Measurements from ENCODE around the gene ZNF488. TPM values are rescaled to one million over a fixed set of nuclear protein-coding genes. Genes with fewer than 3 reads are reported as not detected.

The ZNF488 gene
- total RNA-seq, 1 donor from 2014 or later: 0.71 TPM

DNA sequence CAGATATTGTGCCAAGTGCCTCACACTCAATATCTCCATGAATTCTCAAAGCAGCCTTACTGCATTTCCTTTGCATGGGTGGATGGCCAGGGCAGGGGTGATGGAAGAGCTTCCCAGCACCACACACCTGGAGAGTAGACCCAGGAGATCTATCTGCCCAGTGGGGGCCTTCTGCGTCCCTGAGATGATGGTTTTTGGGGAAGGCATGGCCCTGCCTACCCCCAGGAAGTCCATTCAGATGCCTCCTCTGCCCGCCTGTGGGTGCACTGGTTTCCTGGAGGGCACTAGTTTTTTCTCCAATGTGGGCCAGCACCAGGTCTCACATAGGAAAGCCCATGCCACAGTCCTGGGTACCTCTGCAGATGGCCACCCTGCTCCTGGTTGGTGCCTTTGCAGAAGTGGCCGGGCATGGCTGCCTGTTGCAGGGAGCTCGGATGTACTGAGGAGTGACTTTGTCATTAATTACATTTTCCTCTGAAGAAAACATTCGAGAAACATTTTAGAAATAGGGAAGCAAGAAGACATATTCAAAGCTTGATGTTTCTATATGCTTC is 28.2 kb upstream of the ZNF488 start:
- DNase-seq (ENCODE audit: low spot score) (no peak), ATAC-seq (no peak)
- intact Hi-C loops (cut with DNase I): loop anchor here (10.0 kb wide), 1 partner anchor 1533 kb away; no protein-coding TSS in a partner anchor

DNA sequence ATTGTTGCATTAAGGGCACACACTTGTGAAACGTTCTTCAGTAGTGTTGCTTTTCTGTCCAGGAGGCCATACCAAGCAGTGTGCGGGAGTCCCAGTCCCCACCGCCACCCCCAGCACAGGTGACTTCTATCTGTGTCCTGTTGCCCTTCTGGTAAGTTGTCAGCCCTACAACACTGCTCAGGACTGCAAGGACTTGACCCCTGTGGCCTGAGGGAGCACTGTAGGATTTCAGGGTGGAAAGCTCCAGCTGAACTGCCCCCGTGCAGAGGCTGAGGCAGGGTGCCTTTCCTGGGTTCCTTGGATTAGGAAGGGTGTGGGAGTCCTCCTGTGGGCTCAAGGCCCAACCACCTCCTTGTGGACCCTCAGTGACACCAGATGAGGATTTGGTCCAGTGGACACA is 26.8 kb upstream of the ZNF488 start:
- intact Hi-C loops (cut with DNase I): loop anchor here (10.0 kb wide), 1 partner anchor 1534 kb away; no protein-coding TSS in a partner anchor
- ATAC-seq: no peak
- no peak for DNase-seq (ENCODE audit: low spot score)

DNA sequence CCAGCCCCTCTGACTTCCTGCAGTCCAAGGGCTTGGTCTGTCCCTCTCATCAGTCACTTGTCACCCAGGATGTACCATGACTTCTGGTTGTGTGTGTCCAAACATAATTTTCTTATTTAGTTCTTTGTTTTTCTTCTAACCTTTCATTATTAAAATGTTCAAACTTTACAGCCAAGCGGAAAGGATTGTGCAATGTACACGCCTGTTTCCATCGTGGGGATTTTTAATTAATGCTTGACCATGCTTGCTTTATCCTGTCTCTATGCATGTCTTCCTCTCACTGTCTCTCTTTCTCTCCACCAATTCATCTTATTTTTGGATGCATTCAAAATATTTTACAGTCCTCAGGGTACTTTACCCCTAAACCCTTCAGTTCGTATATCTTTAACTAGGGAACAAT is 26.2 kb upstream of the ZNF488 start:
- intact Hi-C loops (cut with DNase I): loop anchor here (10.0 kb wide), 1 partner anchor 1535 kb away; no protein-coding TSS in a partner anchor
- DNase-seq (ENCODE audit: low spot score) (no peak), ATAC-seq (no peak)

DNA sequence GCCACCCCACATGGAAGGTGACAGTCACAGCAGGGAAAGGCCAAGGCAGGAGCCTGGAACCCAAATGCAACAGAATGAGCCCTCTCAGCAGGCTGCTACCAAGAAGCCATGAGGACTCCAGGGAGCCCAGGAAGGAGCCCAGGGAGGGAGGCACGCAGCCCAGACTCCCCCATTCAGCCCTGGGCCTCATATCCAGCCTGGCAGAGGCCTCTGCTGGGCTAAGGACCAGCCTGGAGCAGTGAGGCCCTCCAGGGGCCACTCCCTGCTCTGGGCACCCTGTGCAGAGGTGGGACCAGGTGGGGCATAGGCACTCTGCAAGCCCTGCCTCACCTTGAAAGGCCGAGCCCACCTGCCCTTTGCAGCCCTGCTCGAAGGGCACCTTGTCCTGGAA is 25.8 kb upstream of the ZNF488 start:
- DNase-seq (ENCODE audit: low spot score): no peak
- ATAC-seq: no peak
- intact Hi-C loops (cut with DNase I): loop anchor here (10.0 kb wide), 1 partner anchor 1535 kb away; no protein-coding TSS in a partner anchor

DNA sequence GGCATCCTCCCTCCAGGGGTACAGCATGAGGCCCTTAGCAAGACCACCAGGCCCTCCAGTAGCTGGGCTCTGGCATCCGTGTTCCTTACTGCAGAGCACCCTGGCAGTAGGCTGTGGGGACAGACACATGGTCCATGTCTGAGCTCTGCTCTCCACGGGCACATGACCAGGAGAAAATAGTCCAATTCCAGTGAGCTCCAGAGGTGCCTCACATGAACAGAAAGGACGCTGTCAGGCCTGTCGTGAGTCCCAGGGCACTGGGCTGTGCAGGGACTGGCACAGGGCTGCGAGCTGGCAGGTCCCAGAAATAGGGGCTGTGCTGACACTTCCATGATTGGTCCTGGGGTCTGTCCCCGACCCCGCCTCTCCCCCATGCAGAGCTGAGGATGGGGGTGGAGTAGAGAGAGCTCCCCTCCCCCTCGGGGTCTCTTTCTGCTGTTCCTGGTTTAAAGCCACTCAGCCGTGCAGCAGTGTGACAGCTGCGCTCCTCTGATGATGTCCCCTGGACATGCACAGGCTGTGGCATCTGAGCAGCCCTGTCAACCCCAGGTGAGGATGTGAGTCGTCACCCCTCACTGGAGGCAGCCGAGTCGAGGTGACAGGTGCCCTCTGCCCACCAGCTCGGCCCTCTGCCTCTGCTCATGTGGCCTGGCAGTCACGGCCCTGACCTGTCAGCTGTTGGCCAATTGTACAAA is 25.2 kb upstream of the ZNF488 start:
- DNase-seq (ENCODE audit: low spot score) (no peak), ATAC-seq (no peak)

DNA sequence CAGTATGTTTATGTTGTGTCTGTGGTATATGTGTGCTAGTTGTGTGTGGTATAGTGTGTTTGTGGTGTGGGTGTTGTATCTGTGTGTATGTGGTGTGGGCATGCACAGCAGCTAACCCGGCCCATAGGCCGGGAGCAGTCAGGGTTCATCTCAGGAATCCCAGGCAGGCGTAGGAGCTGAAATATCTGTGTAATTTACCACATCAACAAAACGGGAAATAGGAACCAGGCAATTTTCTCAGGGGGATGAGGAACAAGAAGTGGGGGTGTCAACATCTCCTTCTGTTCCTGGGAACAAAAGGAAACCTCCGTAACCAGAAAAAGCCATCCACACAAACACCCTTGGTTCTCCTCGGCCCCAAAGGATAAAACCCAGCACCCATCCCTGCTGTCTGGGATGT is 24.5 kb upstream of the ZNF488 start:
- DNase-seq (ENCODE audit: low spot score) (no peak), ATAC-seq (no peak)
- intact Hi-C loops (cut with DNase I): no loop called here

More for the DNA sequence above, 25.2 kb upstream of the ZNF488 start:
- intact Hi-C loops (cut with DNase I): no loop called here

DNA sequence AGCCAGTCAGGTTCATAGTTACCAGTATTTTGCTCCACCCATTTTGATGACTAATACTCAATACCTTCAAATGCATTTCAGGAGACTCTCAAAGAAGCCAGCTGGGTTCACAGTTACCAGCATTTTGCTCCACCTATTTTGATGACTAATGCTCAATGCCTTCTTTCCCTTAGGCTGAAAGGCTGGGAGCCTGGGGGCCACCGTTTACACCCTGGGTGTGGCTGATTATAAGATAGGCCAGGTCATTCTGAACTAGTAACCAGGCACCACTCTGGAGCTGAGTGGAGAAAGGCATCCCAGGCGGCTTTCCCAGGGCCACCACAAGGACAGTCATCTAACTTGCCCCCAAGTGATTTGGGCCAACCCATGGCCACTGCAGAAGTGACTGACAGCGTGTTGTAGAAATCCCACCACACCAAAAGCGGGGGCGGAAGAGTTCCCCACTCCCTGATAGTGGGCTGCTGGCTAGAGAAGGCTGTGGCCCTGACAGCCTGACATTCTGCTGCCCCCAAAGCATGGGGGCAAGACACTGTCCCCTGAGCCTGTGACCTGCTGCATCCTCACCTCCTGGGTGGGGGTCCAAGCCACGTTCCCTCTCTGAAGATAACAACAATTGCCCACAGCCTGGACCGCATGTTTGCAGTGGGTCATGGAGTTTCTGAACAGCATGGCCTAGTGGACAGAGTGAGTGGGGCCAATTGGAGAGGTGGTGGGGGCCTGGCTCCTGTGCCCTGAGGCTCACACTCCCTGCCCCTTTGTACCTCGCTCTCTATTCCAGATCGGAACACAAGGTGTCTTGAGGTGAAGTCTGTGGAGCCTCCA is 23.0 kb upstream of the ZNF488 start:
- intact Hi-C loops (cut with DNase I): no loop called here
- no peak for ATAC-seq

DNA sequence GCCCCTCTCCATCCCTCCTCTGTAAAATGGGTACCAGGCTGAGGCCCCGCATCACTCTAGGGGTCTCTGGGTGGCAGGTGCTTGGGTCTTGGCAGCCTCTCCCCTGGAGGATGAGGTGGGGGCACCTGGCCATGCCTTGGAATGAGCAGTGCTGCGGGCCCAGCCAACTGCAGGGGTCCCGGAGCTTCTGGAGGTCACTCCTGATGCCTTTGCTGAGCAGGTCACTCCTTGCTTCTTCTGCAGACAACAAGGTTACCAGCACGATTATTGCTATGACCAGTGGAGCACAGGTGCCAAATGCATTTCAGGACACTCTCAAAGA is 22.4 kb upstream of the ZNF488 start:
- DNase-seq (ENCODE audit: low spot score) (no peak), ATAC-seq (no peak)
- intact Hi-C loops (cut with DNase I): no loop called here

More for the DNA sequence above, 23.0 kb upstream of the ZNF488 start:
- no peak for DNase-seq (ENCODE audit: low spot score)

DNA sequence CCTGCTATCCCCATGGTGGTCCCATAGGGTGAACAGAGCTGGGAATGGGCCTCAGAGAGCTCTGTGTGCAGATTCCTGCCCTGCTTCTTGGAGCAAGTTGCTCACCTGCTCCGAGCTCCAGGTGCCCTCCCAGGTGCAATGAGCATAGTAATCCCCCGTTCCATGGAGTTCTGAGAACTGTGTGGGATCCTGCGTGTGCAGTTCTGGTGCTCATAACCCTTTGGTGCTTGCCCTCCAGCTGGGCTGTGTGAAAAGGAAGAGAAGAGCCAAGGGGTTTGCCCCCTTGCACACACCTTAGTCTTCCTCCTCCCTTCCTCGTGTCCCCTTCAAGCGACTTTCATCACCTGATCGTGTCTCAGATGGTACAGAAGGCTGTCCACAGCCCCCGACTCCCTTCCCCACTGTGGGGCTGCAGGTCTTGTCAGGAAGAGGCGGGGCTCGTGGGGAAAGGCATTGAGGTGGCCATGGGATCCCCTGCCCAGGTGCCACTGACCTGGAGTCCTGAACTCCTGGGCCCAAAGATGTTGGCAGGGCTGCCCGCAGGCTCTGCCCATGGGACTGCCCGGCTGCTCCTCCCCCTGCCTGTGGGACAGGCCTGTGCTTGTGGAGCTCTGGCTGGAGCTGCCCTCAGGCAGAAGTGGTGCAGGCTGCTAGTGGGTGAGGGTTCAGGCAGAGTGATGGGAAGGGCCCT is 21.9 kb upstream of the ZNF488 start:
- no peak for ATAC-seq
- DNase-seq (ENCODE audit: low spot score): no peak
- intact Hi-C loops (cut with DNase I): no loop called here

DNA sequence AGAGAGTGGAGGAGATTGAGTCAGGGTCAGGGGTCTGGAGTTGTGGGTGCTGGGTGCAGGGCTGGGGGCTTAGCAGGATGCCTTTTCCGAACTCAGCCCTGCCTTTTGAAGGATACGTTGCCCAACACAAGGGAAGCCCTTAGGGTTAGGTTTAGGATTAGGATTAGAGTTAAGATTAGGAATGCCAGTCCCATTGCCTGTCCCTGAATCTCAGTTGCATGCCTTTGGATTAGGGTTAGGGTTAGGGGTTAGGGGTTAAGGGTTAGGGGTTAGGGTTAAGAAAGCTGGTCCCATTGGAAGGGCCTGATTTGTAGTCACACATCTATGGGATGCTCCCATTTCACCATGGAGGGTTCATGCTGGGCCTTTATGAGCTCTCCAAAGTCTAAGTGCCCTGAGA is 20.8 kb upstream of the ZNF488 start:
- intact Hi-C loops (cut with DNase I): no loop called here
- ATAC-seq: no peak

DNA sequence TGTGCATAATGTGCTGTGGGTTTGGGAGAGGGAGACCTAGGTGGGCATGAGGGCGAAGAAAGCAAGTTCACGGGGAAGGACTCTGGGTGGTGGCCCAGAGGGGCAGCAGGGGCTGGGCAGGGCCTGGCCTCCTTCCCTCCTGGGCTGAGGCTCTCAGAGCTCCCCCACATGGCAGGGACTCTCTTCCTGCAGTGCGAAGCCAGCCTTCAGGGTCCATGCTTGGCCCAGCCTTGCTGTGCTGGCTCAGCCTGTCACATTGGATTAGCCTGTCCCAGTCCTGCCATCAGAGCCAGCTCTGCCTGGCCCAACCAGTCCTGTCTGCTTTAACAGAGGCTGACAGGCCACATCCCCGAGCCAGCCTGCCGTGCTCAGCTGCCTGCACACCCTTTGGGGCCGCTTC is 20.4 kb upstream of the ZNF488 start:
- no peak for DNase-seq (ENCODE audit: low spot score)
- ATAC-seq: no peak
- intact Hi-C loops (cut with DNase I): no loop called here

More for the DNA sequence above, 20.8 kb upstream of the ZNF488 start:
- no peak for DNase-seq (ENCODE audit: low spot score)

DNA sequence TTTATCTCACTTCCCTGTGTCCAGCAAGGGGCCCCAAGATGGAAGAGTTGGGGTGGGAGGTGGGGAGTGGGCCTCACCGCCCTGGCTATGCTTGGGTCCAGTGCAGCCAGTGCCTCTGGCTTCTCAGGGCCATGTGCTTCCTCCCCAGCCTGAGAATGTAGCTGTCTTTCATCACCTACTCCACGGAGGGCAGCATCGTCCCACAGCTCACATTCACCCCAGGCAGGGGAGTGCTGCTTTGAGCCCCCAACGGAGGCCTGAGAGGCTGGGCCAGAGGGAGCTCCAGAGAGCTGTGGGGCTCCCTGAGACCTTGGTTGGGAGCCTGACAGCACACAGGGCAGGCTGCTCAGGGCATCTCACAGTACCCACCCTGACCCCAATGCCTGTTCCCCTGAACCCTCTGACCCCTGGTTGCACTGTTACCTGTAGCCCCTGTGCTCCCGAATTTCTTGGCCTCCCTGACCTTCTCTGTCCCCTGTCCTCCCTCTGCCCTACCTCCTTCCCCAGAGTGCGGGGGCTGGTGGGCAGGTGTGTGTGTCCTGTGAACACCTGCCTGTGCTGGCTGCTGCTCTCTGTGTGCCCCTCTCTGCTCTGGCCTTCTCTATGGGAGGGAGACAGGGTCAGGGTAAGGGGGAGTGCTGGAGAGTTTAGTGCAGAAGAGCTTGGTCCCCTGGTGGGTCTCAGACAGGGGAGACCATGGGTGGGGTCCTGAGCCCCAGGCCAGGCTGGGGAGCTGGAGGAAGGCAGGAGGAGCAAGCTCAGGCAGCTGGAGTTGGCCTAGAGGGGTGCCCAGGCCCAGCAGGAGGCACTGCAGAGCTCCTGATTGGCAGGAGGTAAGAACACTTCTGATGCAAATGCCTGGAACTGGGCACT is 19.6 kb upstream of the ZNF488 start:
- intact Hi-C loops (cut with DNase I): no loop called here
- peak; percentile 46 for ATAC-seq
- DNase-seq (ENCODE audit: low spot score): no peak

DNA sequence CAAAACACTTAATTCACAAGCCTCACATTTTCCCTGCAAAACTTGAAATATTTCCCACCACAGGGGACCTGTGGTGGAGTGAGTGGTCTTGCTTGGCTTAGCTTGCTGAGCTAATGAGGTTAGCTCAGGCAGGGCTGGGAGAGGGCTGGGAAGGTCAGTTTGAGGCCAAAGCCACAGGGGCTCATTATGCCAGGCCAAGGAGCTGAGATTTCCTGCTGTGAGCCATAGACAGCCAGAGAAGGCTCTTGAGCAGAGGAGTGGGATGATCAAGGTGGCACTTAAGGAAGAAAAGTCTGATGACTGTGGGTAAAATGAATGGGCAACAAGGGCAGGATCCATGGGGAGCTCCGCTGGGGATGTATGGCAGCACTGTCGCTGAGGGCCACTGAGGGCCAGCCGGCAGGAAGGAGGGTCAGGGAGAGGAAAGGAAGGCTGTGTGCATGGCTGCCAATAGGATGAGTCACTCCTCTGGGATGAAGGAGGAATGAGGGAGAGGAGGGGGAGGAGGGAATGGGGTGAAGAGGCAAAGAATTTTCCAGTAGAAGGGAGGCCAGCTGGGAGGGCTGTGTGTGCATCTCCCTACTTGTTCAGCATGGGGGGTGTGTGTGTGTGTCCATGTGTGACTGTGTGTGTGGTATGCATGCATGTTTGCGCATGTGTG is 18.7 kb upstream of the ZNF488 start:
- peak; percentile 94 for ATAC-seq
- peak; percentile 76 for DNase-seq (ENCODE audit: low spot score)
- intact Hi-C loops (cut with DNase I): no loop called here

DNA sequence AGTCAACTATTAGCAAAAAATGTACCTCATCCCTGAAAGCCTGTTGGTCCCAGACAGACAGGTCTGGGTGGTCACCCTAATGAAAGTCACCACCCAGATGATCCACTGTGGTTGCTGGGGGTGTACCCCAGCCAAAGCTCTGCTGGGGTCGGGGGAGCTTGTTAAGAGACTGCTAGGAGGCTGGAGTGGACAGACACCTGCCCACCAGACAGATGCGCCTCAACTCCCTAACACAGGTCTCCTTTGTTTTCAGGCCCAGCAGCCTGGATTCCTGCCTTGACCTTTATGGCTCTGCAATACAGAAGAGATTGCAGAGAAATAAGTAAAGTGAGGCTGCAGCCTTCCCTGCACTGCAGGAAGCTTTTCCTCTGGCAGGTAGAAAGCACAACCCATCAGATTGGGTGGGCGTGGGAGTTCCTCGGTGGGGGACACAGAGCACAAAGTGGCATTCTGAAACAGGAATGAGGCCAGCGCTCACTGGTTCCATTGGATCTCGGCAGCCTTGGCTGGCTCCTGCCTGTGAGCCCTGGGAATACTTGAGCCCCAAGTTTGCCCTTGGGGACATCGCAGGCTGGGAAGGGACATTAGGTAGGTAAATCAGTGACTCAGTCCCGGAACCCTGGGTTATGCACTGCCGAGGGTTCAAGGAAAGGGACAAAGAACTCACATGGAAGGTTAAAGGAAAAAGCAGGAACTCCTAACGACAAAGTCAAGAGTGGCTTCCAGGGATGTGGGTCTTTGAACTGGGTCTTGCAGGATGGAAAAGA is 18.0 kb upstream of the ZNF488 start:
- ATAC-seq (peak; percentile 14), DNase-seq (ENCODE audit: low spot score) (no peak)

DNA sequence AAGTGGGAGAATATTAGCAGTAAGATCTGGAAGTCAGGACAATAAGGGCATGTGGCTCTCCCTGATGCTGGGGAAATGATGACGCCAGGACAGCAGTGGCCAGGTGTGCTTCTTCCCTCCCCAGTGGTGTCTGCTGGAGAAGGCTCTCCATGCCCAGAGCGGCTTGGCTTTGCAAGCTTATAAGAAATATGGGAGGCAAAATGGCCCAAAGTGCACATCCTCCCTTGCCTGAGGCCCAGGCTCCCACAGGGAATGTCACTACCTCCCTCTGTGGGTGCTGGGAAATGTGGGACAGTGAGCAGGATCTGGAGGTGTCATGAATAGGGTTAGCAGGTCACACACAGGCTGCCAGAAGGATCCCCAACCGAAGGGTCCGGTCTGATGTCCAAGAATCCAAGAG is 17.1 kb upstream of the ZNF488 start:
- DNase-seq (ENCODE audit: low spot score): no peak
- intact Hi-C loops (cut with DNase I): no loop called here
- no peak for ATAC-seq

More for the DNA sequence above, 18.0 kb upstream of the ZNF488 start:
- intact Hi-C loops (cut with DNase I): no loop called here

DNA sequence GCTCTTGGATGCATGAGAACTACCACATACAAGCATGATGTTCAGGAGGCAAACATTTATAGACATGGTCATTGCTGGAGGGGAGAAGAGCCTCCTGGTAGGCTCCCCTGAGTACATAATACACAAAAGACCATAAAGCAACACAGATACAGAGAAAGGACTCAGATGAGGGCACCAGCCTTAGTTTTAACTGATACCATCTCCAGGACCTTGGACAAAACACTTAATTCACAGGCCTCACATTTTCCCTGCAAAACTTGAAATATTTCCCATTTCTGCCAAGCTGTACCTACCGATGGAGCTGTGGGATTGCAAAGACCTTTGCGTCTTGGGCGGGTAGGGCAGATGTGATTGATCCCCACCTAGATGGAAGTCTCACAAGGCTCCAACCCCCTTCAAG is 16.7 kb upstream of the ZNF488 start:
- intact Hi-C loops (cut with DNase I): no loop called here
- ATAC-seq (no peak), DNase-seq (ENCODE audit: low spot score) (no peak)

DNA sequence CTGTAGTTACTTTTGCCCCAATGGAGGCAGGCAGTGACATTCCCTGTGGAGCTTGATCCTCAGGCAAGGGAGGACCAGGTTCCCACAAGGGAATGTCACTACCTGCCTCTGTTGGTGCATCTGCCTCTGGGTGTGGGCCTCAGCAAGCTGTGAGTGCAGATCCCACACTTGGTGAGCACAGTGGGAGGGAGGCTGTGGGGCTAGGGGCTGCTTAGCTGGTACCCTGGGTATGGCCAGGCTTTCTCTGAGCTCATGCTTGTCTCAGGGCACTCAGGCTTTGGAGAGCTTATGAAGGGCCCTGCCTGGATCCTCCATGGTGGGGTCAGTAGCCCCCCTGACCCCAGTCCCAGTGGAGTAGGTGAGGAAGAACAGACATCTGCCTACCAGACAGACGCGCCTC is 16.2 kb upstream of the ZNF488 start:
- no peak for ATAC-seq
- intact Hi-C loops (cut with DNase I): no loop called here
- no peak for DNase-seq (ENCODE audit: low spot score)
